ENCODE data around the gene APBB3. TPM values are rescaled to one million over a fixed set of nuclear protein-coding genes. Genes with fewer than 3 reads are reported as not detected.
A peak's percentile ranks its signal among the peaks of the same experiment; 100 is the strongest.

APBB3 gene
- polyA plus RNA-seq, 3 donors = 4.9 to 211 (median 7.4) TPM

- Mint-ChIP-seq H3K36me3 (peaks cover 41 to 49% of the 10 kb centered on the region in 2 donors), H3K27me3 (ENCODE audit: low read depth in 3 of 3) (peaks cover 0 to 3% (median 0%) of the 10 kb centered on the region in 3 donors), H3K27ac (no peak overlapping the region), H3K4me1 (peaks cover 53% of the 10 kb centered on the region), H3K9me3 (peaks cover 0 to 1% (median 0%) of the 10 kb centered on the region in 7 donors), H3K4me3 (no peak overlapping the region)
- Histone ChIP-seq H4K20me1 (ENCODE audit: insufficient read depth, low read length) (peaks cover 31% of the 10 kb centered on the region), H3K27me3 (ENCODE audit: control insufficient read depth in 2 of 2, insufficient read depth in 2 of 2, low read length in 2 of 2) (no peaks in the 10 kb centered on the region), H3K36me3 (replicated peaks in 1 of 2; ENCODE audit: control insufficient read depth in 1 of 2, insufficient read depth in 2 of 2, low read length in 2 of 2) (peaks cover 15 to 25% of the 10 kb centered on the region in 2 donors), H3K79me2 (ENCODE audit: insufficient read depth, low read length) (peaks cover 33% of the 10 kb centered on the region), H3K9me3 (replicated peaks in 1 of 2; ENCODE audit: control insufficient read depth in 1 of 2, insufficient read depth in 1 of 2, low read length in 2 of 2) (no peaks in the 10 kb centered on the region), H3K4me1 (ENCODE audit: control insufficient read depth in 1 of 2, insufficient read depth in 2 of 2, low read length in 2 of 2) (peaks cover 35 to 57% of the 10 kb centered on the region in 2 donors), H3K4me3 (replicated peaks in 1 of 3; ENCODE audit: low read depth in 2 of 3, low read length in 3 of 3) (no peak overlapping the region), H3K27ac (ENCODE audit: low read depth in 1 of 2, low read length in 2 of 2) (no peak overlapping the region), H2AFZ (ENCODE audit: insufficient read depth, low read depth, low read length, poor library complexity, severe bottlenecking) (no peak overlapping the region), H3K4me2 (replicated peaks; ENCODE audit: extremely low read depth, low read length, poor library complexity, severe bottlenecking) (no peak overlapping the region), H3K9ac (ENCODE audit: insufficient read depth, low read length, poor library complexity, severe bottlenecking) (no peak overlapping the region)
- TF ChIP-seq CTCF (IDR thresholded peaks at IDR 0.05) = no peak
- intact Hi-C loops (cut with micrococcal nuclease) = loop anchor here (5.0 to 10.0 kb wide), 2 partner anchors 87 to 155 kb away; partner anchors contain the start of genes IK (in 1 of the 2) and NDUFA2 (in 1 of the 2)
- peak in 1 of 3 donors; percentile 5 for DNase-seq
- WGBS (ENCODE audit: insufficient coverage) = 99% methylated on average over 8 of the region's 10 CpGs
These were observed 4.2 kb downstream of the APBB3 start for GRCh38 chr5:140560227-140560626.

- Histone ChIP-seq H3K9ac (ENCODE audit: insufficient read depth, low read length, poor library complexity, severe bottlenecking) (no peak overlapping the region), H3K79me2 (ENCODE audit: insufficient read depth, low read length) (peaks cover 42% of the 10 kb centered on the region), H3K27ac (ENCODE audit: low read depth in 1 of 2, low read length in 2 of 2) (peak overlapping the region in 1 of 2 donors; percentile 94), H3K4me1 (ENCODE audit: control insufficient read depth in 1 of 2, insufficient read depth in 2 of 2, low read length in 2 of 2) (peaks cover 43 to 63% of the 10 kb centered on the region in 2 donors), H2AFZ (ENCODE audit: insufficient read depth, low read depth, low read length, poor library complexity, severe bottlenecking) (no peak overlapping the region), H3K4me2 (replicated peaks; ENCODE audit: extremely low read depth, low read length, poor library complexity, severe bottlenecking) (no peak overlapping the region), H3K4me3 (replicated peaks in 1 of 3; ENCODE audit: low read depth in 2 of 3, low read length in 3 of 3) (no peak overlapping the region), H3K36me3 (replicated peaks in 1 of 2; ENCODE audit: control insufficient read depth in 1 of 2, insufficient read depth in 2 of 2, low read length in 2 of 2) (peaks cover 15 to 25% of the 10 kb centered on the region in 2 donors), H3K27me3 (ENCODE audit: control insufficient read depth in 2 of 2, insufficient read depth in 2 of 2, low read length in 2 of 2) (no peaks in the 10 kb centered on the region), H3K9me3 (replicated peaks in 1 of 2; ENCODE audit: control insufficient read depth in 1 of 2, insufficient read depth in 1 of 2, low read length in 2 of 2) (no peaks in the 10 kb centered on the region), H4K20me1 (ENCODE audit: insufficient read depth, low read length) (peaks cover 46% of the 10 kb centered on the region)
- Mint-ChIP-seq H3K27ac (peak overlapping the region in 6 of 7 donors; percentile 89 to 99 (median 98)), H3K4me1 (peaks cover 61% of the 10 kb centered on the region), H3K36me3 (peaks cover 49 to 57% of the 10 kb centered on the region in 2 donors), H3K27me3 (ENCODE audit: low read depth in 3 of 3) (peaks cover 0 to 5% (median 0%) of the 10 kb centered on the region in 3 donors), H3K9me3 (peaks cover 0 to 2% (median 0%) of the 10 kb centered on the region in 7 donors), H3K4me3 (no peak overlapping the region)
- TF ChIP-seq CTCF (IDR thresholded peaks at IDR 0.05) = no peak
- intact Hi-C loops (cut with micrococcal nuclease) = loop anchor here in 1 of 2 donors (5.0 kb wide), 1 partner anchor 44 kb away; no protein-coding TSS in a partner anchor
- DNase-seq = peak in 1 of 3 donors; percentile 3
- WGBS (ENCODE audit: insufficient coverage) = 83% methylated on average over 1 of the region's 9 CpGs
These were observed 5.9 kb downstream of the APBB3 start for GRCh38 chr5:140558542-140558941.
